ENCODE results near the gene DACH2. TPM values are rescaled to one million over a fixed set of nuclear protein-coding genes. Genes with fewer than 3 reads are reported as not detected.

DACH2 gene
- total and polyA plus RNA-seq, 2 donors from 2014 or later = 0.47 to 1.1 TPM

DNA sequence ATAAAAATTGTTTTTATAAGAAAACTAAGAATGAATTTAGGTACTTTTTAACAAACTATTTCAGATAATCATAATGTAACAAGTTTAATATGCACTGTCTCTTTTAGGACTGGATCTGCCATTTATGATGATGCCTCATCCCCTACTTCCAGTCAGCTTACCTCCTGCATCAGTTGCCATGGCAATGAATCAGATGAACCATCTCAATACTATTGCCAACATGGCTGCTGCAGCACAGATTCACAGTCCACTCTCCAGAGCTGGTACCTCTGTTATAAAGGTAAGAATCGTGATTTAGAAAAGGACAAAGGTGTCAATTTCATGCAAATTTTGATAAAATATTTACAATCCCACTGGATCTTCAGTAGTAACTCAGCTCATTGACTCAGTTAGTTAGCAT lies 566.2 kb downstream of the DACH2 start:
- Histone ChIP-seq H3K36me3 (ENCODE audit: control insufficient read depth in 2 of 3, insufficient read depth in 3 of 3, low read length in 3 of 3) (no peaks in the 10 kb centered on the region), H3K4me1 (ENCODE audit: control insufficient read depth in 2 of 3, insufficient read depth in 2 of 3, low read depth in 1 of 3, low read length in 3 of 3) (no peaks in the 10 kb centered on the region), H3K27ac (ENCODE audit: low read depth in 2 of 2, low read length in 2 of 2) (no peak overlapping the region), H3K4me3 (ENCODE audit: low read length in 3 of 3) (no peak overlapping the region), H3K9me3 (ENCODE audit: control insufficient read depth in 2 of 3, insufficient read depth in 1 of 3, low read length in 3 of 3) (no peaks in the 10 kb centered on the region), H3K27me3 (ENCODE audit: control insufficient read depth, insufficient read depth, low read length) (no peaks in the 10 kb centered on the region), H3K9ac (ENCODE audit: low read length in 3 of 3) (no peak overlapping the region)
- DNase-seq (no peak), FAIRE-seq (no peak)
- TF ChIP-seq, protein P1, sequence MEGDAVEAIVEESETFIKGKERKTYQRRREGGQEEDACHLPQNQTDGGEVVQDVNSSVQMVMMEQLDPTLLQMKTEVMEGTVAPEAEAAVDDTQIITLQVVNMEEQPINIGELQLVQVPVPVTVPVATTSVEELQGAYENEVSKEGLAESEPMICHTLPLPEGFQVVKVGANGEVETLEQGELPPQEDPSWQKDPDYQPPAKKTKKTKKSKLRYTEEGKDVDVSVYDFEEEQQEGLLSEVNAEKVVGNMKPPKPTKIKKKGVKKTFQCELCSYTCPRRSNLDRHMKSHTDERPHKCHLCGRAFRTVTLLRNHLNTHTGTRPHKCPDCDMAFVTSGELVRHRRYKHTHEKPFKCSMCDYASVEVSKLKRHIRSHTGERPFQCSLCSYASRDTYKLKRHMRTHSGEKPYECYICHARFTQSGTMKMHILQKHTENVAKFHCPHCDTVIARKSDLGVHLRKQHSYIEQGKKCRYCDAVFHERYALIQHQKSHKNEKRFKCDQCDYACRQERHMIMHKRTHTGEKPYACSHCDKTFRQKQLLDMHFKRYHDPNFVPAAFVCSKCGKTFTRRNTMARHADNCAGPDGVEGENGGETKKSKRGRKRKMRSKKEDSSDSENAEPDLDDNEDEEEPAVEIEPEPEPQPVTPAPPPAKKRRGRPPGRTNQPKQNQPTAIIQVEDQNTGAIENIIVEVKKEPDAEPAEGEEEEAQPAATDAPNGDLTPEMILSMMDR (IDR thresholded peaks at IDR 0.05; ENCODE audit: borderline replicate concordance, extremely low read depth, insufficient read depth) = no peak
- intact Hi-C loops (cut with DNase I) = no loop called here

DNA sequence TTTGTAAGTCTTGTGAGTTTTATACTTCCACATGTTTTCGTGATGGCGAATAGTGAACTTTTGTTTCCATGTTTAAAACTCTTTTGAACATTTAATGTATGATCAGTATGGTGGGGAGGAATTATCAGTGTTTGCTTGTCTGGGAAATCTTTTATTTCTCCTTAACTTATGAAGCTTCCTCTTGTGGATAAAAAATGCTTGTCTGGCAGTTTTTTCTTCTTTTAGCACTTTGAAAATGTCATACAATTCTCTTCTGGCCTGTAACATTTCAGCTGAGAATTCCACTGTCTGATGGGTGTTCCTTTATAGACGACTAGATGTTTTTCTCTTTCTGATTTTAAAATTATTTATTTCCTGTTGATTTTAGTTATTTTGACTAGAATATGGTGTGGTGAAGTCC lies 576.0 kb downstream of the DACH2 start:
- intact Hi-C loops (cut with DNase I) = no loop called here
- FAIRE-seq (no peak), DNase-seq (no peak)
- no peaks in the 10 kb centered on the region for H3K4me1 ChIP-seq (ENCODE audit: control insufficient read depth in 2 of 3, insufficient read depth in 2 of 3, low read depth in 1 of 3, low read length in 3 of 3)
- no peak overlapping the region for H3K9ac ChIP-seq (ENCODE audit: low read length in 3 of 3)
- no peak overlapping the region for H3K4me3 ChIP-seq (ENCODE audit: low read length in 3 of 3)
- H3K27me3 ChIP-seq (ENCODE audit: control insufficient read depth, insufficient read depth, low read length) = no peaks in the 10 kb centered on the region
- H3K27ac ChIP-seq (ENCODE audit: low read depth in 2 of 2, low read length in 2 of 2) = no peak overlapping the region
- H3K36me3 ChIP-seq (ENCODE audit: control insufficient read depth in 2 of 3, insufficient read depth in 3 of 3, low read length in 3 of 3) = no peaks in the 10 kb centered on the region
- TF ChIP-seq, protein P1 (IDR thresholded peaks at IDR 0.05; ENCODE audit: borderline replicate concordance, extremely low read depth, insufficient read depth) = no peak
- no peaks in the 10 kb centered on the region for H3K9me3 ChIP-seq (ENCODE audit: control insufficient read depth in 2 of 3, insufficient read depth in 1 of 3, low read length in 3 of 3)

DNA sequence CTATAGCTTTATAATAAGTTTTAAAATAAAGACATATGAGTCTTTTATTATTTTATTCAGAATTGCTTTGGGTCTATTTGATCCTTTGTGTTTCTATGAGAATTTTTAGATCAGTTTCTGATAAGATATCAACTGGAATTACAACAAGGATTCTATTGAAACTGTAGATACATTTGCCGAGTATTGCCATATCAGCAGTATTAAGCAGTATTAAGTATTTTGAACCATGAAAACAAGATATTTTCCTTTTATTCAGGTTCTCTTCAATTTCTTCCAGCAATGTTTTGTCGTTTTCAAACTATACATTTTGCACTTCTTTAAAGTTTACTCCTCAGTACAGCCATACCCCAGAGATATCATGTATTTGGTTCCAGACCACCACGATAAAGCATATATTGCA lies 598.8 kb downstream of the DACH2 start:
- no peak overlapping the region for H3K9ac ChIP-seq (ENCODE audit: low read length in 3 of 3)
- FAIRE-seq (no peak), DNase-seq (no peak)
- no peak overlapping the region for H3K27ac ChIP-seq (ENCODE audit: low read depth in 2 of 2, low read length in 2 of 2)
- H3K9me3 ChIP-seq (ENCODE audit: control insufficient read depth in 2 of 3, insufficient read depth in 1 of 3, low read length in 3 of 3) = no peaks in the 10 kb centered on the region
- H3K4me1 ChIP-seq (ENCODE audit: control insufficient read depth in 2 of 3, insufficient read depth in 2 of 3, low read depth in 1 of 3, low read length in 3 of 3) = no peaks in the 10 kb centered on the region
- TF ChIP-seq, protein P1 (IDR thresholded peaks at IDR 0.05; ENCODE audit: borderline replicate concordance, extremely low read depth, insufficient read depth) = no peak
- H3K36me3 ChIP-seq (ENCODE audit: control insufficient read depth in 2 of 3, insufficient read depth in 3 of 3, low read length in 3 of 3) = no peaks in the 10 kb centered on the region
- H3K4me3 ChIP-seq (ENCODE audit: low read length in 3 of 3) = no peak overlapping the region
- no peaks in the 10 kb centered on the region for H3K27me3 ChIP-seq (ENCODE audit: control insufficient read depth, insufficient read depth, low read length)
- intact Hi-C loops (cut with DNase I) = no loop called here

DNA sequence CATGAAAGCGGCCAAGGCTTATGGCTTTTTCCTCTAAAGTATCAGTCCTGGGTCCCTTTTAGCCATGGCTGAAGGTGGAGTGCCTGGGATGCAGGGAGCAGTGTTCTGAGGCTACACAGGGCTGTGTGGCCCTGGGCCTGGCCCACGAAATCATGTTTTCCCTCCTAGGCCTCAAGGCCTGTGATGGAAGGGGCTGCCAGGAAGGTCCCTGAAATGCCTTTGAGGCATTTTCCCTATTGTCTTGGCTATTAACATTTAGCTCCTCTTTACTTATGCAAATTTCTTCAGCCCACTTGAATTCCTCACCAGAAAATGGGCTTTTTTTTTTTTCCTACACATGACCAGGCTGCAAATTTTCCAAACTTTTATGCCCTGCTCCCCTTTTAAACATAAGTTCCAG lies 657.0 kb downstream of the DACH2 start:
- H3K36me3 ChIP-seq (ENCODE audit: control insufficient read depth in 2 of 3, insufficient read depth in 3 of 3, low read length in 3 of 3) = no peaks in the 10 kb centered on the region

More for the DNA sequence above, 657.0 kb downstream of the DACH2 start:
- TF ChIP-seq, protein P1 (IDR thresholded peaks at IDR 0.05; ENCODE audit: borderline replicate concordance, extremely low read depth, insufficient read depth) = no peak
- H3K27ac ChIP-seq (ENCODE audit: low read depth in 2 of 2, low read length in 2 of 2) = no peak overlapping the region
- H3K27me3 ChIP-seq (ENCODE audit: control insufficient read depth, insufficient read depth, low read length) = no peaks in the 10 kb centered on the region
- no peak overlapping the region for H3K9ac ChIP-seq (ENCODE audit: low read length in 3 of 3)
- intact Hi-C loops (cut with DNase I) = no loop called here
- H3K4me1 ChIP-seq (ENCODE audit: control insufficient read depth in 2 of 3, insufficient read depth in 2 of 3, low read depth in 1 of 3, low read length in 3 of 3) = no peaks in the 10 kb centered on the region
- DNase-seq (no peak), FAIRE-seq (no peak)
- H3K4me3 ChIP-seq (ENCODE audit: low read length in 3 of 3) = no peak overlapping the region
- no peaks in the 10 kb centered on the region for H3K9me3 ChIP-seq (ENCODE audit: control insufficient read depth in 2 of 3, insufficient read depth in 1 of 3, low read length in 3 of 3)
